ENCODE measurements around the gene LRP1B. TPM values are rescaled to one million over a fixed set of nuclear protein-coding genes. Genes with fewer than 3 reads are reported as not detected.

The LRP1B gene
- polyA plus RNA-seq, 1 donor from 2014 or later = 12.7 TPM

- Histone ChIP-seq H3K9ac (ENCODE audit: low read length) (no peak overlapping the region), H3K4me2 (ENCODE audit: low read length) (no peak overlapping the region), H3K27me3 (ENCODE audit: insufficient read depth, low read depth, low read length) (no peaks in the 10 kb centered on the region), H3K79me2 (replicated peaks; ENCODE audit: insufficient read depth, low read length) (no peaks in the 10 kb centered on the region), H3K4me3 (ENCODE audit: low read length) (no peak overlapping the region), H2AFZ (ENCODE audit: low read depth, low read length) (no peak overlapping the region), H3K36me3 (ENCODE audit: insufficient read depth, low read length) (no peaks in the 10 kb centered on the region), H3F3A (ENCODE audit: insufficient read depth, low read length, poor library complexity, severe bottlenecking) (no peaks in the 10 kb centered on the region), H3K27ac (ENCODE audit: low read length) (no peak overlapping the region), H4K20me1 (ENCODE audit: insufficient read depth) (no peaks in the 10 kb centered on the region), H3K9me2 (ENCODE audit: insufficient read depth, low read length) (no peaks in the 10 kb centered on the region), H3K9me3 (ENCODE audit: low read length) (no peaks in the 10 kb centered on the region)
- TF ChIP-seq POLR2AphosphoS5 (IDR thresholded peaks at IDR 0.05) (no peak), REST (IDR thresholded peaks at IDR 0.05; ENCODE audit: borderline replicate concordance) (no peak), MXI1 (conservative IDR thresholded peaks at IDR 0.05; ENCODE audit: poor library complexity, severe bottlenecking) (no peak), RAD21 (conservative IDR thresholded peaks at IDR 0.05) (no peak), EZH2 (IDR thresholded peaks at IDR 0.05; ENCODE audit: borderline replicate concordance, insufficient read depth, low read length, poor library complexity, severe bottlenecking) (no peak), CTCF (IDR thresholded peaks at IDR 0.05; ENCODE audit: poor library complexity, severe bottlenecking) (no peak), EP300 (conservative IDR thresholded peaks at IDR 0.05; ENCODE audit: poor library complexity, severe bottlenecking) (no peak), SMC3 (conservative IDR thresholded peaks at IDR 0.05; ENCODE audit: poor library complexity) (no peak), TAF1 (IDR thresholded peaks at IDR 0.05; ENCODE audit: low read depth) (no peak)
Measured at GRCh38 chr2:140667203-140667602, 1463.6 kb downstream of the LRP1B start.

GRCh38 chr2:140662504-140662903, 1468.3 kb downstream of the LRP1B start:
- Histone ChIP-seq H3K4me2 (ENCODE audit: low read length) (no peak overlapping the region), H3K27ac (ENCODE audit: low read length) (no peak overlapping the region), H3K9ac (ENCODE audit: low read length) (no peak overlapping the region), H3K36me3 (ENCODE audit: insufficient read depth, low read length) (no peaks in the 10 kb centered on the region), H3K9me3 (ENCODE audit: low read length) (no peaks in the 10 kb centered on the region), H3F3A (ENCODE audit: insufficient read depth, low read length, poor library complexity, severe bottlenecking) (no peaks in the 10 kb centered on the region), H4K20me1 (ENCODE audit: insufficient read depth) (no peaks in the 10 kb centered on the region), H3K4me3 (ENCODE audit: low read length) (no peak overlapping the region), H3K79me2 (replicated peaks; ENCODE audit: insufficient read depth, low read length) (no peaks in the 10 kb centered on the region), H3K9me2 (ENCODE audit: insufficient read depth, low read length) (no peaks in the 10 kb centered on the region), H2AFZ (ENCODE audit: low read depth, low read length) (no peak overlapping the region), H3K27me3 (ENCODE audit: insufficient read depth, low read depth, low read length) (no peaks in the 10 kb centered on the region)
- TF ChIP-seq POLR2AphosphoS5 (IDR thresholded peaks at IDR 0.05) (no peak), SMC3 (conservative IDR thresholded peaks at IDR 0.05; ENCODE audit: poor library complexity) (no peak), EP300 (conservative IDR thresholded peaks at IDR 0.05; ENCODE audit: poor library complexity, severe bottlenecking) (no peak), TAF1 (IDR thresholded peaks at IDR 0.05; ENCODE audit: low read depth) (no peak), CTCF (IDR thresholded peaks at IDR 0.05; ENCODE audit: poor library complexity, severe bottlenecking) (no peak), REST (IDR thresholded peaks at IDR 0.05; ENCODE audit: borderline replicate concordance) (no peak), MXI1 (conservative IDR thresholded peaks at IDR 0.05; ENCODE audit: poor library complexity, severe bottlenecking) (no peak), RAD21 (conservative IDR thresholded peaks at IDR 0.05) (no peak), EZH2 (IDR thresholded peaks at IDR 0.05; ENCODE audit: borderline replicate concordance, insufficient read depth, low read length, poor library complexity, severe bottlenecking) (no peak)

All from neural cell (in vitro differentiated cells).